GM13976 (cell line): ENCODE measurements around the gene PEAK1.
"Not testable (repeated sequence)": the region's sequence is repeated elsewhere in the genome, so short reads cannot be mapped to it uniquely, and the experiment has no call there.

Experiments used
- DNase-seq: peaks from one replicate; pipeline ENCODE4 v3.0.0; 2012; ENCODE audit warnings: low spot score
- CTCF ChIP-seq: IDR thresholded peaks from 2 replicates; pipeline ENCODE4 v1.5.1; 2012; ENCODE audit warnings: borderline replicate concordance, mild to moderate bottlenecking; ENCODE audit not compliant: insufficient read depth; ENCODE audit errors: extremely low read depth, missing control alignments, control extremely low read depth
- in situ Hi-C: fragments of 300-500 bp; cut with MboI; formaldehyde crosslinking; loops from one replicate; pipeline ENCODE4 v1.12.0; 2022; ENCODE audit warnings: low sequenced_read_pairs, mixed read lengths, inconsistent platforms; ENCODE audit not compliant: unreplicated experiment

PEAK1 gene

GRCh38 chr15:77195586-77195985 is 224.3 kb downstream of the PEAK1 start:
- DNase-seq, result no peak
- TF ChIP-seq CTCF, result no peak
- in situ Hi-C loops, result no loop called here

- in situ Hi-C loops, result loop anchor here (5.0 kb wide), 1 partner anchor 305 kb away; no protein-coding TSS in a partner anchor
- no peak for DNase-seq
- TF ChIP-seq CTCF, result no peak
Measured at GRCh38 chr15:77192451-77192850, 227.5 kb downstream of the PEAK1 start.

- DNase-seq, result no peak
- no peak for TF ChIP-seq CTCF
- in situ Hi-C loops, result loop anchor here (5.0 kb wide), 1 partner anchor 306 kb away; no protein-coding TSS in a partner anchor
Measured at GRCh38 chr15:77191230-77191834, 228.6 kb downstream of the PEAK1 start.

- no peak for TF ChIP-seq CTCF
- in situ Hi-C loops, result no loop called here
- peak; percentile 38 for DNase-seq
Measured at GRCh38 chr15:77187751-77188464, 232.0 kb downstream of the PEAK1 start.

GRCh38 chr15:77186594-77187011 is 233.3 kb downstream of the PEAK1 start:
- peak; percentile 38 for TF ChIP-seq CTCF
- peak; percentile 36 for DNase-seq
- in situ Hi-C loops, result no loop called here

- in situ Hi-C loops, result no loop called here
- no peak for DNase-seq
- TF ChIP-seq CTCF, result no peak
Measured at GRCh38 chr15:77185242-77185785, 234.6 kb downstream of the PEAK1 start.

- DNase-seq, in situ Hi-C loops: not testable (repeated sequence)
Measured at GRCh38 chr15:77184352-77184751, 235.6 kb downstream of the PEAK1 start.
